A673 (cell line): Measurements from ENCODE around the gene VIM. TPM values are rescaled to one million over a fixed set of nuclear protein-coding genes. Genes with fewer than 3 reads are reported as not detected.
A peak's percentile ranks its signal among the peaks of the same experiment; 100 is the strongest.

Experiments used
- BruUV-seq: library from RNA; stranded (reverse); fragments of 400-500 nt; replicated peaks from 2 replicates; lab custom pipeline; 2021; lab: Mats Ljungman, UMichigan
- CTCF ChIA-PET: fragments of 300-600 bp; sonication (Branson Sonifier 250); formaldehyde crosslinking; loops from one replicate; lab custom pipeline; 2022; ENCODE audit warnings: antibody characterized with exemption; lab: Charles Lee
- POLR2A ChIA-PET: fragments of 300-600 bp; sonication (Branson Sonifier 250); formaldehyde crosslinking; loops from one replicate; lab custom pipeline; 2022; ENCODE audit warnings: antibody characterized with exemption; ENCODE audit not compliant: low non-redundant PET; lab: Charles Lee
- DNase-seq: peaks from one replicate; pipeline ENCODE4 v3.0.0-alpha.2; 2015; ENCODE audit warnings: low spot score
- H3K27ac ChIP-seq: fragments of 200-600 bp; sonication (generic); 2 replicates; pipeline ENCODE4 v1.5.1; 2016; ENCODE audit warnings: mixed run types, low read depth, mild to moderate bottlenecking, mixed read lengths, antibody characterized with exemption, low read length; ENCODE audit not compliant: poor library complexity, severe bottlenecking
- H3K27me3 ChIP-seq: fragments of 200-600 bp; sonication (generic); replicated peaks from 2 replicates; pipeline ENCODE4 v1.6.1; 2017; ENCODE audit warnings: mixed run types, low read depth, mild to moderate bottlenecking, mixed read lengths, antibody characterized with exemption, low read length; ENCODE audit not compliant: insufficient read depth, poor library complexity
- H3K36me3 ChIP-seq: fragments of 200-600 bp; sonication (generic); 2 replicates; pipeline ENCODE4 v1.6.1; 2016; ENCODE audit warnings: mixed run types, mild to moderate bottlenecking, mixed read lengths, antibody characterized with exemption, low read length; ENCODE audit not compliant: insufficient read depth, poor library complexity, severe bottlenecking
- H3K4me1 ChIP-seq: fragments of 200-600 bp; sonication (generic); 2 replicates; pipeline ENCODE4 v1.6.1; 2017; ENCODE audit warnings: mixed run types, mild to moderate bottlenecking, mixed read lengths, antibody characterized with exemption, low read length; ENCODE audit not compliant: insufficient read depth, poor library complexity, severe bottlenecking
- H3K4me3 ChIP-seq: fragments of 200-600 bp; sonication (generic); 2 replicates; pipeline ENCODE4 v1.5.1; 2016; ENCODE audit warnings: low read depth, mixed run types, mild to moderate bottlenecking, mixed read lengths, low read length; ENCODE audit not compliant: poor library complexity, severe bottlenecking
- H3K9me3 ChIP-seq: fragments of 200-600 bp; sonication (generic); 2 replicates; pipeline ENCODE4 v1.6.1; 2016; ENCODE audit warnings: mixed run types, low read depth, mild to moderate bottlenecking, mixed read lengths, antibody characterized with exemption, low read length; ENCODE audit not compliant: poor library complexity, severe bottlenecking
- EZH2 ChIP-seq: fragments of 200-600 bp; sonication (generic); IDR thresholded peaks from 2 replicates; pipeline ENCODE4 v1.6.1; 2017; ENCODE audit warnings: borderline replicate concordance, low read depth, mild to moderate bottlenecking, mixed read lengths, antibody characterized with exemption, low read length; ENCODE audit not compliant: poor library complexity, severe bottlenecking
- intact Hi-C: fragments of 100-400 bp; cut with micrococcal nuclease; formaldehyde crosslinking; loops from one replicate; pipeline ENCODE4 v1.10.0; 2022; ENCODE audit not compliant: unreplicated experiment
- total RNA-seq: library from RNA; stranded (reverse); gene quantifications from 2 replicates; pipeline ENCODE4 v1.2.3, GENCODE V29; 2021
- TF ChIP-seq, protein P1 (sequence below): fragments of 300-800, 200-600 bp; sonication (generic); conservative IDR thresholded peaks from 2 replicates; pipeline ENCODE4 v1.5.1; 2017; ENCODE audit warnings: low read depth, mild to moderate bottlenecking, antibody characterized with exemption, low read length, moderate library complexity, mixed read lengths

The VIM gene
- total RNA-seq, 1 experiment from 2014 or later: 1,873 TPM

DNA sequence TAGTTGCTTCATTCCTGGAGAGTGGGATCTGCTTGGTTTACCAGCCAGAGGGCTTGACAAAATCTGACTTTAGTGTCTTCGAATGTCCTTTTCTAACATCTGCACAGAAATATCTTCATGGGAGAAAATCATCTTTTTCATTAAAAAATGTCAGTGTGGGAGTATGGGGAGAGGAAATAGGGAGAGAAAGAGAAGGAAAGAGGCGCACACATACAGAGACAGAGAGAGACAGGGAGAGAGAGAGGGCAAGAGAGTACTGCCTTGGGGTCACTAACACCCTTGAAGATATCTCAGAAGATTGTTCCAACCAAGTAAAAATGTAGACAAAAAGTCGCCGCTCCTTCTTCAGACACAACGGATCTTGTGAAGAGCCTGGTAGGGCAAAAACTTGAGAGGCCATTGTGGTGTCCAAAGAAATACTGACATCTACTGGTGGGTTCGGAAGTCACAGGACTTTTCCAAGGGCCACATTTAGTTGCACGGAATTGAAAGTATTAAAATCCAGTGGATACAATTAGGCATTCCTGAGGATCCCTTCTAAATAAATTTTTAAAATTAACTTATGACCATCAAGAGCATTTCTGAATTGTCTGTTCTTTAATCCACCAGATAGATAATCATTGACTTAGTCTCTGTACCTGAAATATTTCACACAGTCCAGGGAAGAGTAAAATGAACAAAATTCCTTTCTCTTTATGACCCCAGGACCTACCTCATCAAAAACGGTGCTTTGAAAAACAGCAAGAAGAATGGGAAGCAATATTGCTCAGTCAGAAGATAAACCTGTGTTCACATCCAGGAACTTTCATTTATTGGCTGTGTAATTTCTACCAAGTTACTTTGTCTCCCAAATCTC, 29.7 kb downstream of the VIM start:
- DNase-seq: peak; percentile 86
- H3K4me3 ChIP-seq: no peak overlapping the region
- CTCF ChIA-PET: no interaction called here
- H3K36me3 ChIP-seq: no peaks in the 10 kb centered on the region
- no peak for TF ChIP-seq EZH2
- TF ChIP-seq, protein P1, sequence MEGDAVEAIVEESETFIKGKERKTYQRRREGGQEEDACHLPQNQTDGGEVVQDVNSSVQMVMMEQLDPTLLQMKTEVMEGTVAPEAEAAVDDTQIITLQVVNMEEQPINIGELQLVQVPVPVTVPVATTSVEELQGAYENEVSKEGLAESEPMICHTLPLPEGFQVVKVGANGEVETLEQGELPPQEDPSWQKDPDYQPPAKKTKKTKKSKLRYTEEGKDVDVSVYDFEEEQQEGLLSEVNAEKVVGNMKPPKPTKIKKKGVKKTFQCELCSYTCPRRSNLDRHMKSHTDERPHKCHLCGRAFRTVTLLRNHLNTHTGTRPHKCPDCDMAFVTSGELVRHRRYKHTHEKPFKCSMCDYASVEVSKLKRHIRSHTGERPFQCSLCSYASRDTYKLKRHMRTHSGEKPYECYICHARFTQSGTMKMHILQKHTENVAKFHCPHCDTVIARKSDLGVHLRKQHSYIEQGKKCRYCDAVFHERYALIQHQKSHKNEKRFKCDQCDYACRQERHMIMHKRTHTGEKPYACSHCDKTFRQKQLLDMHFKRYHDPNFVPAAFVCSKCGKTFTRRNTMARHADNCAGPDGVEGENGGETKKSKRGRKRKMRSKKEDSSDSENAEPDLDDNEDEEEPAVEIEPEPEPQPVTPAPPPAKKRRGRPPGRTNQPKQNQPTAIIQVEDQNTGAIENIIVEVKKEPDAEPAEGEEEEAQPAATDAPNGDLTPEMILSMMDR: peak; percentile 90
- no peaks in the 10 kb centered on the region for H3K27me3 ChIP-seq
- POLR2A ChIA-PET: no interaction called here
- no TSS peak for BruUV-seq
- peaks cover 12% of the 10 kb centered on the region for H3K4me1 ChIP-seq
- H3K27ac ChIP-seq: no peak overlapping the region
- intact Hi-C loops: loop anchor here (1.0 to 2.0 kb wide), 3 partner anchors 366 to 425 kb away; no protein-coding TSS in a partner anchor
- H3K9me3 ChIP-seq: peaks cover 8% of the 10 kb centered on the region

DNA sequence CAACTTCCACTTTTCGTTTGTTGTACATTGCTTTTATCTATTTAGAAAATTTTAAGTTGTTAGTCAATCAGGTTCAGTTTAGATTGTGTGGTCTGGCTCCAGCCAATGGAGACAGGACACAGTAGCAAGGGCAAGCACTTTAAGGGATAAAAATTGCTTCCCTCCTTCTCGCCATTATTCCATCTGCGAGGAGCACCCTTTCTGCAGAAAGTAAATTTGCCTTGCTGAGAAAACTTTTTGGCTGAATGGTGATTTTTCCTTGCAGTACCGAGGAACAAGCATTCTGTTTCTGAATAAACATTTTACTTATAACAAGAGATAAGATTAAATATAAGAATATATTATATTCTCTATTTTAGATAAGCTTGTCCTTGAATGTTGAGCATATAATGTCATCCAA, 34.5 kb downstream of the VIM start:
- H3K4me3 ChIP-seq: no peak overlapping the region
- peaks cover 20% of the 10 kb centered on the region for H3K9me3 ChIP-seq
- BruUV-seq: no TSS peak
- H3K4me1 ChIP-seq: peaks cover under 1% of the 10 kb centered on the region
- intact Hi-C loops: no loop called here
- no peak for TF ChIP-seq EZH2
- TF ChIP-seq, protein P1: no peak
- H3K36me3 ChIP-seq: no peaks in the 10 kb centered on the region
- no peak overlapping the region for H3K27ac ChIP-seq
- ChIA-PET POLR2A (no interaction called here), CTCF (no interaction called here)
- DNase-seq: no peak
- H3K27me3 ChIP-seq: no peaks in the 10 kb centered on the region

DNA sequence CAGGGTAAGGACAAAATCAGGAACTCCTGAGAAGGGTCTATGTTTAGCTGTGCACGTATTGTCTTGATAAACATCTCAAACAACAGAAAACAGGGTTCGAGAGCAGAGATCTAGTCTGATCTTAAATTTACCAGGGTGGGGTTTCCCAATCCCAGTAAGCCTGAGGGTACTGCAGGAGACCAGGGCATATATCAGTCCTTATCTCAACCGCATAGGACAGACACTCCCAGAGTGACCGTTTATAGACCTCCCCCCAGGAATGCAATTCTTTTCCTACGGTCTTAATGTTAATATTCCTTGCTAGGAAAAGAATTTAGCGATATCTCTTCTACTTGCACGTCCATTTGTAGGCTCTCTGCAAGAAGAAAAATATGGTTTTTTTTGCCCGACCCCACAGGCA, 35.5 kb downstream of the VIM start:
- Histone ChIP-seq H3K4me1 (no peaks in the 10 kb centered on the region), H3K4me3 (no peak overlapping the region), H3K27me3 (no peaks in the 10 kb centered on the region), H3K36me3 (no peaks in the 10 kb centered on the region), H3K27ac (no peak overlapping the region), H3K9me3 (peaks cover 20% of the 10 kb centered on the region)
- ChIA-PET CTCF (no interaction called here), POLR2A (no interaction called here)
- intact Hi-C loops: no loop called here
- DNase-seq: no peak
- TF ChIP-seq EZH2: no peak
- TF ChIP-seq, protein P1: no peak
- no TSS peak for BruUV-seq
